IPS DF 6.9 (cell line): ENCODE results near the gene SP6.

Experiments used
- DNase-seq: peaks from one replicate; pipeline ENCODE4 v3.0.0-alpha.2; 2013; ENCODE audit warnings: low read depth, low spot score
- H3K27ac ChIP-seq: one replicate; pipeline ENCODE4 v1.5.1; 2013; ENCODE audit warnings: low read length, control low read depth
- H3K27me3 ChIP-seq: 2 replicates; pipeline ENCODE4 v1.6.1; 2013; ENCODE audit warnings: mild to moderate bottlenecking, low read length; ENCODE audit not compliant: control insufficient read depth, insufficient read depth
- H3K36me3 ChIP-seq: 2 replicates; pipeline ENCODE4 v1.6.1; 2013; ENCODE audit warnings: low read length; ENCODE audit not compliant: control insufficient read depth, insufficient read depth
- H3K4me1 ChIP-seq: 2 replicates; pipeline ENCODE4 v1.6.1; 2013; ENCODE audit warnings: low read length; ENCODE audit not compliant: control insufficient read depth, insufficient read depth
- H3K4me3 ChIP-seq: 2 replicates; pipeline ENCODE4 v1.5.1; 2013; ENCODE audit warnings: mild to moderate bottlenecking, low read length
- H3K9me3 ChIP-seq: 2 replicates; pipeline ENCODE4 v1.6.1; 2013; ENCODE audit warnings: low read length, inconsistent platforms; ENCODE audit not compliant: control insufficient read depth, insufficient read depth
- WGBS: extraction: QIAGEN DNeasy Blood & Tissue Kit; methylation state at CpG from one replicate; pipeline ENCODE4 v1.1.7; 2013; ENCODE audit warnings: mixed read lengths, missing lambda C conversion rate; ENCODE audit not compliant: insufficient read length, insufficient coverage; 5-methylcytosine and 5-hydroxymethylcytosine counted together

SP6 gene

DNA sequence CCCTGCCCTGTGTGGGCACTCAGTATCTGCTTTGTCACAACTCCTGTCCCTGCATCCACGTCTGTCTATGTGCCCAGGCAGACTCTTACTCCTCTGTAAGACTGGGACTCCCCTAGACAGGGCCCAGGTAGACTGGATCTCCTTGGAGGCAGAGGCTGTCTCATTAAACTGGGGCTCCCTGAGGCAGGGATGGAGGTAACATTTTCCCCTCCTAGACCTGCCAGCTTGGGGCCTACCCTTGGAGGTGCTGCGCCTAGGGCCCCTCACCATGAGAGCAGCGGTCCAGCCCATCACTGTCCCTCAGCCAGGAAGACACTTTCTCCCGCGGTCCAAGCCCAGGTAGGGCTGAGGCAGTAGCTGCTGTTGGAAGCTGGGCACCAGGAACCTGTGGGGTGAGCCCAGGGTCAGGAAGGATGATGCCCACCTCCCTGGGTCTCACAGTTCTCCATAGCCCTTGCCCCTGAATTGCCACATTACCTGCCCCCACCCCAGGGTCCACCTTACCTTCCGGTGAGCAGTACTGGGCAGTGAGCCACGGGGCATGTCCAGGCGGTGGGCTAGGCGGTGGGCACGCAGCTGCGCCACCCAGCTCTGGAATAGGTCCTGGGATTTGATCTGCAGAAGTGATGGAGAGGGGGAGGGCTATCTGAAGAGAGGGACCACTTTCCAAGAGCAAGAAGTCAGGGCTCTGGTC is 32.8 kb downstream of the SP6 start:
- H3K27me3 ChIP-seq = no peaks in the 10 kb centered on the region
- WGBS = no CpG with 5 or more reads among the region's 11 CpGs
- H3K9me3 ChIP-seq = no peaks in the 10 kb centered on the region
- no peak overlapping the region for H3K4me3 ChIP-seq
- no peak for DNase-seq
- H3K4me1 ChIP-seq = 0 out of 2 replicates have a peak, but pooled peaks cover 1% of the 10 kb centered on the region
- no peak overlapping the region for H3K27ac ChIP-seq
- peaks cover 8% of the 10 kb centered on the region; the same call in 1 of the 2 replicates for H3K36me3 ChIP-seq

DNA sequence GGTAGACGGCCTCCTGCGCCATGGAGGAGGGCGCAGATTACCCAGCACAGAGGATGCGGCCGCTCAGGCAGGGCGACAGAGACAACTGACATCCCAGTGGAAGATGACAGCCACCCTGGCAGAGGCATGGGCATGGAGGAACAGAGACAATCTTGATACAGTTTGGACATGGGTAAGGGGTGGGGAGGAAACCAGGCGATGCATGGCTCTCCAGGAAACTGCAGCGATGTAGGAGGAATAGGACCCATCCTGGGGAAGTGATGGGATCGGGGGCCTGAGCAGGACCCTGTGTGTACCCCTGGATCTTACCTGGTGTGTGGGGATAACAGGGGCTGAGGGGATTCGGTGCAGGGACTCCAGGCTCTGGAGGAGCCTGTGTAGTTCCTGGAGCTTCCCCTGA is 34.0 kb downstream of the SP6 start:
- no peaks in the 10 kb centered on the region for H3K27me3 ChIP-seq
- 0 out of 2 replicates have a peak, but pooled peaks cover 1% of the 10 kb centered on the region for H3K4me1 ChIP-seq
- H3K9me3 ChIP-seq = no peaks in the 10 kb centered on the region
- no peak for DNase-seq
- no peak overlapping the region for H3K4me3 ChIP-seq
- no CpG with 5 or more reads among the region's 10 CpGs for WGBS
- H3K36me3 ChIP-seq = peaks cover 8% of the 10 kb centered on the region; the same call in 1 of the 2 replicates
- no peak overlapping the region for H3K27ac ChIP-seq

- H3K4me3 ChIP-seq = no peak overlapping the region
- no CpG with 5 or more reads among the region's 21 CpGs for WGBS
- DNase-seq = no peak
- no peaks in the 10 kb centered on the region for H3K9me3 ChIP-seq
- peaks cover 8% of the 10 kb centered on the region; the same call in 1 of the 2 replicates for H3K36me3 ChIP-seq
- H3K27me3 ChIP-seq = no peaks in the 10 kb centered on the region
- no peak overlapping the region for H3K27ac ChIP-seq
- H3K4me1 ChIP-seq = 0 out of 2 replicates have a peak, but pooled peaks cover 1% of the 10 kb centered on the region
Observed at GRCh38 chr17:47816111-47816735, 34.7 kb downstream of the SP6 start.

- no CpG with 5 or more reads among the region's 21 CpGs for WGBS
- peaks cover 8% of the 10 kb centered on the region; the same call in 1 of the 2 replicates for H3K36me3 ChIP-seq
- no peaks in the 10 kb centered on the region for H3K4me1 ChIP-seq
- no peak for DNase-seq
- no peak overlapping the region for H3K4me3 ChIP-seq
- no peaks in the 10 kb centered on the region for H3K9me3 ChIP-seq
- H3K27me3 ChIP-seq = no peaks in the 10 kb centered on the region
- no peak overlapping the region for H3K27ac ChIP-seq
Observed at GRCh38 chr17:47815106-47815918, 35.7 kb downstream of the SP6 start.

GRCh38 chr17:47813512-47814031 is 37.4 kb downstream of the SP6 start:
- no peak overlapping the region for H3K4me3 ChIP-seq
- no peak overlapping the region for H3K27ac ChIP-seq
- peaks cover 8% of the 10 kb centered on the region; the same call in 1 of the 2 replicates for H3K36me3 ChIP-seq
- H3K9me3 ChIP-seq = no peaks in the 10 kb centered on the region
- no CpG with 5 or more reads among the region's 22 CpGs for WGBS
- H3K4me1 ChIP-seq = no peaks in the 10 kb centered on the region
- DNase-seq = no peak
- no peaks in the 10 kb centered on the region for H3K27me3 ChIP-seq

GRCh38 chr17:47813077-47813476 is 37.9 kb downstream of the SP6 start:
- no CpG with 5 or more reads among the region's 14 CpGs for WGBS
- peaks cover 13% of the 10 kb centered on the region; the same call in 1 of the 2 replicates for H3K36me3 ChIP-seq
- DNase-seq = no peak

GRCh38 chr17:47812146-47812920 is 38.6 kb downstream of the SP6 start:
- H3K27ac ChIP-seq = no peak overlapping the region
- no peaks in the 10 kb centered on the region for H3K9me3 ChIP-seq
- H3K36me3 ChIP-seq = peaks cover 13% of the 10 kb centered on the region; the same call in 1 of the 2 replicates
- WGBS = no CpG with 5 or more reads among the region's 18 CpGs
- no peak for DNase-seq
- no peak overlapping the region for H3K4me3 ChIP-seq
- no peaks in the 10 kb centered on the region for H3K27me3 ChIP-seq
- H3K4me1 ChIP-seq = no peaks in the 10 kb centered on the region

More at GRCh38 chr17:47813077-47813476, 37.9 kb downstream of the SP6 start:
- no peaks in the 10 kb centered on the region for H3K27me3 ChIP-seq
- no peaks in the 10 kb centered on the region for H3K4me1 ChIP-seq
- H3K27ac ChIP-seq = no peak overlapping the region
- H3K4me3 ChIP-seq = no peak overlapping the region
- no peaks in the 10 kb centered on the region for H3K9me3 ChIP-seq

DNA sequence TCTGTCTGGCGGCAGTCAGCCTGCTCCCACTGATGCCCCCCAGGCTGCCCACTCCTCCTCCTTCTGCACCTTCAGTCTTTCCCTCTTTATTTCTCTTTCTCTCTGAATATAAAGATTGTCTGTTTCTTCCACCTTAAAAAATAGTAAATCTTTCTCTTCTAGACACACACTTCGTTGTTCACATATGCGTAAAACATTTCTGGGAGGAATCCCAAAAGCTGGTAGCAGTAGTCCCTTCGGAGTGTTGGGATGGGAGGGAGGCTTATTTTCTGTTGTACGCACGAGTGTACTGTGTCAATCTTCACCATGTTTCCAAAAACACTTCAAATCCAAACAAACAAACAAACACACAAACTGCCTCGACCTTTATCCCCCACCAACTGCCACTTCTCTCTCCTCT is 39.3 kb downstream of the SP6 start:
- no peaks in the 10 kb centered on the region for H3K9me3 ChIP-seq
- no peaks in the 10 kb centered on the region for H3K27me3 ChIP-seq
- no peaks in the 10 kb centered on the region for H3K4me1 ChIP-seq
- WGBS = 100% methylated on average over 1 of the region's 7 CpGs
- DNase-seq = no peak
- H3K27ac ChIP-seq = no peak overlapping the region
- H3K4me3 ChIP-seq = no peak overlapping the region
- peaks cover 11% of the 10 kb centered on the region; the same call in 1 of the 2 replicates for H3K36me3 ChIP-seq

DNA sequence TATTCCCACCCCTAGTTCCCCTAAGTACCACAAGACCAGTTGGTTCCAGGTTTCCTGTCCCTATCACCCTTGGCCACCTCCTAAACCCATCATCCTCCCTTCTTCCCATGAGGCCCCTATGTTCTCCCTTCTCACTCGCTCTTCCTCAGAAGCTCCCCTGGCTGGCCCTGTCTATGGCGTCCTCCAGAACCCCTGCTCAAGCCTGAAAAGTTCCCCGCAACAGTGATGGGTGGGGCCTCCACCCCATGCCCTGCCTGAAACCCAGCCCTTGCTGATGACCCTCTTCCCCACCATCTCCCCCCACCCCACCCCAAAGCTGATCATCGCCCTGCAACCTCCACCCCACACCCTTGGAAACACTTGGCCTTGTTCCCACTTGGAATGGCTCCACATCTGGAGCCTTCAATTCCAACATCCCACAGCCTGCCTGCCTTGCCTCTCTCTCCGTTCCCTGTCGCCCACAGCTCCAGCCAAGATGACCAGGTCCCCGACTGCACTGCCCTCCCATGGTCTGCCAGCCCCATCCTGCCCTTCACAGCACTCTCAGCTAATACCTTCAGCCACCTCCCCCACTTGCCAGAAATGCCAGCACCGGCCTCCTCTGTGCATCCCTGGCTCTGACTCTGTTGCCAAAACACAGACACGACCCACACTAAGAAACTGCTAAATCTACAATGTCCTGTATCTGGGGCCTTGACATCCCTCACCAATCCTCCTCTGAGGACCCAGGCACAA is 39.9 kb downstream of the SP6 start:
- no peaks in the 10 kb centered on the region for H3K9me3 ChIP-seq
- no peak overlapping the region for H3K4me3 ChIP-seq
- H3K36me3 ChIP-seq = peaks cover 5% of the 10 kb centered on the region; the same call in 1 of the 2 replicates
- DNase-seq = no peak
- H3K27ac ChIP-seq = no peak overlapping the region
- no CpG with 5 or more reads among the region's 9 CpGs for WGBS
- H3K27me3 ChIP-seq = no peaks in the 10 kb centered on the region
- no peaks in the 10 kb centered on the region for H3K4me1 ChIP-seq
